ENCODE data around the gene SMIM23.

The SMIM23 gene

DNA sequence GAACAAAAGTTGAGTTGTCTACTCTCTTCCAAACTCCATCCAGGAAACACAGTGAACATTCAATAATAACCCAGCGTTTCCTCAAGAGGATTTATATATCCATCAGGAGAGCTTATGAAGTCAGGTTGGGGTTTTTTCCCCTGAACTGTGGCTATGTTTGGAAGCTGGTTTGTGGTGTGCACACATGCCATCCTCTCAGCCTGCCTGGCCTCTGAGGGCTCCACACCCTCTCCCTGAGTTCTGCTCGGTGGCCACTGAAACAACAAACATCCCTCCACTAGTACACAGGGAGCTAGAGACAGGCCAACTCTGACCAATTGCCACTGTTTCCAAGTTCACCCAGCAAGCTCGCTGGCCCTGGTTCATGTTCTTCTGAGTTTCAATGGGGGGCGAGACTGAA lies 35.7 kb downstream of the SMIM23 start:
- DNase-seq: no peak

- no peak for DNase-seq
These were observed 37.7 kb downstream of the SMIM23 start for GRCh38 chr5:171823269-171823668.

DNA sequence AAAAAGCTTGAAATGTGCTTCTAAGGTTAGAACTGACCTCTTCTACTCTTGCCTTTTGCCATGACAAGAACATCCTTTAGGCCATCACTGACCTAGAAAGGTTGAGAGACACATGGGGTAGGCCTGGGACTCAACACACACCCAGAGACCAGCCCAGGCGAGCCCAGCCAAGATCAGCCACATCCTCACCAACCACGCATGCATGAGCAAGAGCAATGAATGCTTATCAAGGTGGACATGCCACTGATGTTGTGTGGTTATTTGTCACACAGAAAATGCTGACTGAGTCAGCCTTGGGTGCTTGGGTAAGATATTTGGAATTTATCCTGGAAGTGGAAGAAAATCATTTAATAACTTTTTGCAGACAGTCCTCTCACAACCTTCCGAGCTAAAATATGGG lies 39.4 kb downstream of the SMIM23 start:
- peak; percentile 19 for DNase-seq

- no peak for DNase-seq
These were observed 40.5 kb downstream of the SMIM23 start for GRCh38 chr5:171826132-171826531.

DNA sequence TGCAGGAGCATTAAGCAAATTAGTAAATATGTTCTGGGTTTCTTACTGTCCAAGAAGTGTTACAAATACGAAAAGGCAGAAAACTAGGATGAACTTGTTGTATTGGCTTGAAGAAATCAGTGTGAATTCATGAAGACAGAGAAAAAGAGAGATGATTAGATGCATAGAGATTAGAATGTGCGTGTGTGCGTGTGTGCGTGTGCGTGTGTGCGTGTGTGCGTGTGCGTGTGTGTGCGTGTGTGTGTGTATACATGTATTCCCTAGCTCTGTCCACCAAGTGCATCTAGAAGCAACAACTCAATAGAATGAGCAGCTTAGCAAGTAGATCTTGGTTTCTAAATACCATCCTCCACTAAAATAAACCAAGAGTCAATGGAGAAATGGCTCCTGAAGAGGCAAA lies 41.5 kb downstream of the SMIM23 start:
- DNase-seq: no peak

- no peak for DNase-seq
These were observed 45.1 kb downstream of the SMIM23 start for GRCh38 chr5:171830686-171831085.

DNA sequence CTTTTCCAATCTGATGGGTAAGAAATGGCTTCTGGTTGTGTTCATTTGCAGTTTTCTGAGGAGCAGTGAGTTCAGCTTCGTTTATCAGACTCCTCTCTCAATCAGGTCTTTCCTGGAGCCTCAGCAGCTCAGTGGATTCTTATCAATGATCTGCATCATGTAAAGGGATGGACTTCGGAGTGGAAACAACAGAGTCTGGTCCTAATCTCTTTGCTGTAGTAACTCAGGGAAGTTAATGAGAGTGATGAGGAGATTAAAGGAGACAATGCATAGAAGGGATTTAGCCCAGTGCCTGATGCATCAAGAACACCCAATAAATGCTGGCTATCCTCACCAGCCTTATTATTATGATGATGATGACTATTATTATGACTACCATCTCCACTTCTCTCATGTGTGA lies 47.2 kb downstream of the SMIM23 start:
- DNase-seq: no peak

- DNase-seq: no peak
These were observed 48.8 kb downstream of the SMIM23 start for GRCh38 chr5:171834461-171834860.

GRCh38 chr5:171835066-171835465 lies 49.4 kb downstream of the SMIM23 start:
- DNase-seq: no peak

GRCh38 chr5:171837522-171837921 lies 51.9 kb downstream of the SMIM23 start:
- DNase-seq: no peak

DNA sequence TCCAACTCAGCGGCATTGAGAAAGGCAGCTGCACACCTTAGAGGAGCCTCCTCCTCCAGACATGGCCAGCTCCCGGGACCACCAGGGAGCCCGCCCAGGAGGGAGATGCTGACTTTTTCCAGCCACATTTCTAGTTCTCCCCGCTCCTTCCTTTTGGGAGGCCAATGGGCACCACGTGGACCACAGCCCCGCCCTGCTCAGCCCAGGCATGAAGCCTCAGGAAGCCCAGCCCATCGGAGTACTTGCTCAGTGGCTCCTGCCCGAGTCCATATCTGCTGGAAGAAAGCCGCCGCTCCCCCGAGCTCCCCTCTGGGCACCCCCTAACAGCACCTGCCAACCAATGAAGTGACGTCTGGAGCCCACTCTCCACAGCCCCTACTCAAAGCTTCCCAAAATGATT lies 52.4 kb downstream of the SMIM23 start:
- no peak for DNase-seq

DNA sequence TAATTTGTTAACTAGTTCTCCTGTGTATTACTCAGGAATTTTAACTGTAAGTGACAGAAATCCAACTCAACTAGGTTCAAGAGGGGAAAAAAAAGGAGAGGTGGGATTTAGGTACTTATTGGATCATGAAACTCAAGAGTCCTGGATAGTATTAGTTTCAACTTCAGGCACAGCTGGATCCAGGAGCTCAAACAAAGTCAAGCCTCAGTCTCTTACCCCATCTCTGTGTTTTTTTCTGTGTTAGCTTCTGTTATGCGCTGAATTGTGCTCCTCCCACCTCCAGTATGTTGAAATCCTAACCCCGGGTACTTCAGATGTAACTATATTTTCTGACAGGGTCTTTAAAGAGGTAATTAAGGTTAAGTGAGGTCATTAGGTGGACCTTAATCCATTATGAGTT lies 53.5 kb downstream of the SMIM23 start:
- no peak for DNase-seq

DNA sequence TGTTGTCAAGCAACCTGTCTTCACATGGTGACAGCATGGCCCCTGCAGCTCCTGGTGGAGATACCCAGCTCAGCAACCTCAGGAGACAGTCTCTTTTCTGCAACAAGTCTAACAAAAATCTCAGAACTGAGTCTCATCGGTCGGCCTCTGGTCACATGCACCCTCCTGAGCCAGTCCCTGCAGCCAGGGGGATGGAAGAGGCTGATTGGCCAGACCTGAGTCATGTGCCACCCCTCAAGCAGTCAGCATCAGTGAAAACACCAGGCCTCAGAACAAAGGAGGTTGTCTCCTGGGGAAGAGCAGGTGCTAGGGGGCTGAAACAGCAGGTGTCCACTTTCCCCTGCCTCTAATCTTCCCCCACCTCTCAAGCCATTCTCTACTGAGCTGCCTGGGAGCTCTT lies 54.4 kb downstream of the SMIM23 start:
- no peak for DNase-seq

Measured in fibroblast of skin of right biceps (primary cell).